GM13976 (cell line): ENCODE measurements around the gene SLIT3.

Experiments used
- DNase-seq: peaks from one replicate; pipeline ENCODE4 v3.0.0; 2012; ENCODE audit warnings: low spot score
- in situ Hi-C: fragments of 300-500 bp; cut with MboI; formaldehyde crosslinking; loops from one replicate; pipeline ENCODE4 v1.12.0; 2022; ENCODE audit warnings: low sequenced_read_pairs, mixed read lengths, inconsistent platforms; ENCODE audit not compliant: unreplicated experiment
- TF ChIP-seq, protein P1 (sequence below): IDR thresholded peaks from 2 replicates; pipeline ENCODE4 v1.5.1; 2012; ENCODE audit warnings: borderline replicate concordance, mild to moderate bottlenecking; ENCODE audit not compliant: insufficient read depth; ENCODE audit errors: extremely low read depth, missing control alignments, control extremely low read depth

The SLIT3 gene

DNA sequence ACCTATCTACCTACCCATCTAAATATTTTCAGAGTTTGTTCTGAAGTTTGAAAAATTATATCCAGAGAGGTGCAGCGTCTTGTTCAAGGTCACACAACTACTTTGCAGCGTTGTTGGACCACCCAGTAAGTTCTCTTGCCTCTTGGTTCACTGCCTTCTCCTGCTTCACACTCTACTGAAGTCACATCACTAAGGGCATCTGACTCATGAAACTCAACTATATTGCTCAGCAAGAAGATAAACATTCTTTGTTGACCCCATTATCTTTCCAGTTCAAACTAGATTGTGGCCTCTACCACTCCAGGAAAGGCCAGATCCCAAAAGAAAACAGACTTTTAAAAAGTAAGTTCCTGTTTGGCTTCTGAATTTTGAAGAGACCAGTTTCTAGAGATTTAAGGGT, 326.9 kb downstream of the SLIT3 start:
- TF ChIP-seq, protein P1, sequence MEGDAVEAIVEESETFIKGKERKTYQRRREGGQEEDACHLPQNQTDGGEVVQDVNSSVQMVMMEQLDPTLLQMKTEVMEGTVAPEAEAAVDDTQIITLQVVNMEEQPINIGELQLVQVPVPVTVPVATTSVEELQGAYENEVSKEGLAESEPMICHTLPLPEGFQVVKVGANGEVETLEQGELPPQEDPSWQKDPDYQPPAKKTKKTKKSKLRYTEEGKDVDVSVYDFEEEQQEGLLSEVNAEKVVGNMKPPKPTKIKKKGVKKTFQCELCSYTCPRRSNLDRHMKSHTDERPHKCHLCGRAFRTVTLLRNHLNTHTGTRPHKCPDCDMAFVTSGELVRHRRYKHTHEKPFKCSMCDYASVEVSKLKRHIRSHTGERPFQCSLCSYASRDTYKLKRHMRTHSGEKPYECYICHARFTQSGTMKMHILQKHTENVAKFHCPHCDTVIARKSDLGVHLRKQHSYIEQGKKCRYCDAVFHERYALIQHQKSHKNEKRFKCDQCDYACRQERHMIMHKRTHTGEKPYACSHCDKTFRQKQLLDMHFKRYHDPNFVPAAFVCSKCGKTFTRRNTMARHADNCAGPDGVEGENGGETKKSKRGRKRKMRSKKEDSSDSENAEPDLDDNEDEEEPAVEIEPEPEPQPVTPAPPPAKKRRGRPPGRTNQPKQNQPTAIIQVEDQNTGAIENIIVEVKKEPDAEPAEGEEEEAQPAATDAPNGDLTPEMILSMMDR, result no peak
- DNase-seq, result no peak
- in situ Hi-C loops, result no loop called here

DNA sequence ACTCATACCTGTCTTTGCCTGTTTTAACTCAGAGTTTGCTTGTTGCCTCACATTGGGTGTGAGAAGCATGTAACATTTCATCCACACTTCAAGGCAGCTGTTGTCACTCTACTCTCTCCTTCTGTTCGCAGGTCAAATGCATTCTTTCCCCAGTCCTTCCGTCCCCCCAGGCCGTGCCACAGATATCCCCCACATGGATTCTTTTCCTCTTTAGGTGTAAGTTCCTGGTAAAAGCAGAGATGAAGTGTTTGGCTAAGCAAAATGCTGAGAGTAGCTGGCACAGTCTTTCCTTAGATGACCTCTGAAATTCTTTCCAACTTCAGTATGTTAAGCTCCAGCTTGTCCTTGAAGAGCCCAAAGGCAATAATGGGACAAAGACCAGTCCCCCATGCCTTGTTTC, 328.2 kb downstream of the SLIT3 start:
- no peak for DNase-seq
- in situ Hi-C loops, result no loop called here
- TF ChIP-seq, protein P1, result no peak

DNA sequence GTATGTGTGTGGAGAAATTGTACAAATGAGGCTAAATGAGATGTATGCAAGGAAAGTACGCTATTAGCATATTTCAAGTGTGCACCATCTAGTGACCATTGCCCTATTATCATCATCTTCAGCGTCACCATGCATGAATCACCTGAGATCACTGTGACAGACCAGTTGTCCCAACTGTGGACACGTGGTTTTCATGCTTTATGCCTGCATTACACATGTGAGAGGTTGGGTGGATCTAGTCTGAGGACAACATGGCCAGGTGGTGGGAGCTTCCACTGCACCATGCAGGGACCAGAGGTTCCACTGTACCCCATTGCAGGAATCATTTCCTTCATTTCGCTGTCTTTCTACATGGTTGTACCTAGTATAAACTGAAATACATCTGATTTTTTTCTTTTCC, 329.8 kb downstream of the SLIT3 start:
- in situ Hi-C loops, result no loop called here
- no peak for DNase-seq
- TF ChIP-seq, protein P1, result no peak

DNA sequence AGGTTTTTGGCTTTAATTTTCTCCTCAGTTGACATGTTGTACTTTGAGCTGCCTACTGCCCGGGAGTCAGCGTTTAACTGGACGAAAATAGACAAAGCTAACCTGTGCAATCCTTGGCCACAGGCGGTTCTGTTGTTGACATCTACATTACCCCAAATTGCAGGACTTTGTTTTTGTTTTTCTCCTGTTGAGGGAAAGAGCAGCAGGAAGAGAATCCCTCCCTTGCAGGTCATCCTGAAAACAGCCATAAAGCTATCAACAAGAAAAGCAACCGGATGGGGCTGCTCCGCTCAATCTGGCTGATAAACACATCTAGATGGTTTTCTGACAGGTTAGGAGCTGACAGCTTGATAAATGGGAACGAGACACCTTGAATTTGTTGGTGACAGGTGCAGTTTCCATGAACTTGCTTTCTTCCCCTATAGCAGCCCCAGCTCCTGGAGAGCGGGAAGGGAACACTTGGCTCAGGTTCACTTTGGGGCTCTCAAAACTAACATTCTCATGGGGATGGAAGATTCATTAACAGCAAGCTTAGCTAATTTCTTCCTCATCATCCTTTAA, 331.5 kb downstream of the SLIT3 start:
- in situ Hi-C loops, result no loop called here
- no peak for DNase-seq
- TF ChIP-seq, protein P1, result no peak

DNA sequence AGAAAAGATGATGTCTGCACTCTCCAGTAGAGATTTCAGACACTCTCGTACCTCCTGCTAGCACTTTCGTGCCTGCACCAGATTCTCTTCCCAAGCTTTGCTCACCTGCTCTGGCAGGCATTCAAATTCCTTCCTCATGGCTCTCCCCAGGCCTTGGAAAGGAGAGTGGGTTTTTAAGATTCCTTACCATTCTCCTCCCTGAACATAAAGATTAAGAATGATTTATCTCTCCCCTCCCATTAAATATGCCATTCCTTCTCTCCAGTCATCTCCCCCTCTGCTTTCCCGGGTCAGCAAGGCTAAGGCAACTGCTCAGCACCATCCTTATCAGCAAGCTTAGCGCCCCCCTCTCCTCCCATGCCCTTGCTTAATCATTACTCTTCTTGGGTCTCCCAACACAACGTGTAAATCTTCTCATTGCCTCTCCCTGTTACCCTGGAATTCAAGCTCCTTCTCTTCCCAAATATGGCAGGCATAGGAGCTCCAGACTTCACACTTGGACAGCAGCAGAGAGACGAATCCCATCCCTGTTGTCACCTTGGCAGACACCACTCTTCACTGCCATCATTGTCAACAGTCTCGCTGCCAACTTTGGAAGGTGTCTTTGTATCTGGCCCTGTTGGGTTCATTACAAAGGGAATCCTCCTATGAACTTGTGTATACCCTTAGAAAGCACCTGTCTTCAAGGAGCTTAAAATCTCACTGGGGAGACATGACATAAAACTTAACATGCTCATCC, 332.9 kb downstream of the SLIT3 start:
- in situ Hi-C loops, result no loop called here
- no peak for DNase-seq
- TF ChIP-seq, protein P1, result no peak

DNA sequence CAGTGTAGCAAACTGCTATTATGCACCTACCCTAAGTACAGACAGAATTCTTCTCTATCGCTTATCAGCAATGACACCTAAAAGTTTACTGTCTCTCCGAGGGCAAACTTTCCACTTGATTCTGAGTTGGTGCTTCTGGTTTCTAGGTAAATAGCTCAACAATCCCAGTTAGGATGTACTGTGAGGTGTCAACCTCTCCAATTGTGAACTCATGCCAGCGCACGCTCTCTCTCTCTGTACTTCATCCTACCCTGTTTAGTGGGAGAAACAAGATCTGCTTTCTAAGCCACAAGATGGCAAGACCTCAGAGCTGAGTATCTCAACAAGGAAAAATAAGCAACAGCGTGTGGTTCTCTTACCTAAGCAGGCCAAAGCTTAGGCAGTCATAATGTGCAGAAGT, 335.3 kb downstream of the SLIT3 start:
- no peak for DNase-seq
- TF ChIP-seq, protein P1, result no peak
- in situ Hi-C loops, result no loop called here
